Activated CD4-positive, alpha-beta T cell treated with anti-CD3 and anti-CD28 coated beads, Interleukin-2, amount 10 ng/mL, durations not matched to agents 24 days and 14 days (primary cell): ENCODE data around the gene ZNF556. TPM values are rescaled to one million over a fixed set of nuclear protein-coding genes. Genes with fewer than 3 reads are reported as not detected.
"Not testable (repeated sequence)": the region's sequence is repeated elsewhere in the genome, so short reads cannot be mapped to it uniquely, and the experiment has no call there.

Experiments
- DNase-seq: peaks from one replicate; pipeline ENCODE4 v3.0.0; 2022
- H3K27ac Mint-ChIP-seq: one replicate; pipeline ENCODE4 v1.8.0; 2022; ENCODE audit warnings: mild to moderate bottlenecking, mixed read lengths
- H3K27me3 Mint-ChIP-seq: one replicate; pipeline ENCODE4 v1.8.0; 2022; ENCODE audit warnings: mixed read lengths
- H3K36me3 Mint-ChIP-seq: one replicate; pipeline ENCODE4 v1.8.0; 2022; ENCODE audit warnings: low read depth, mild to moderate bottlenecking, mixed read lengths
- H3K4me1 Mint-ChIP-seq: one replicate; pipeline ENCODE4 v1.8.0; 2021; ENCODE audit warnings: mixed read lengths
- H3K4me3 Mint-ChIP-seq: one replicate; pipeline ENCODE4 v1.8.0; 2022; ENCODE audit warnings: mild to moderate bottlenecking, moderate library complexity, mixed read lengths
- H3K9me3 Mint-ChIP-seq: one replicate; pipeline ENCODE4 v1.8.0; 2021; ENCODE audit warnings: mixed read lengths
- intact Hi-C: fragments of 100-400 bp; cut with micrococcal nuclease; formaldehyde crosslinking; loops from one replicate; pipeline ENCODE4 v1.15.1; 2023
- total RNA-seq: library from RNA; stranded (reverse); gene quantifications from 2 replicates; pipeline ENCODE4 v1.2.3, GENCODE V29; 2022

Gene ZNF556
- total RNA-seq, 1 donor from 2014 or later = not detected

DNA sequence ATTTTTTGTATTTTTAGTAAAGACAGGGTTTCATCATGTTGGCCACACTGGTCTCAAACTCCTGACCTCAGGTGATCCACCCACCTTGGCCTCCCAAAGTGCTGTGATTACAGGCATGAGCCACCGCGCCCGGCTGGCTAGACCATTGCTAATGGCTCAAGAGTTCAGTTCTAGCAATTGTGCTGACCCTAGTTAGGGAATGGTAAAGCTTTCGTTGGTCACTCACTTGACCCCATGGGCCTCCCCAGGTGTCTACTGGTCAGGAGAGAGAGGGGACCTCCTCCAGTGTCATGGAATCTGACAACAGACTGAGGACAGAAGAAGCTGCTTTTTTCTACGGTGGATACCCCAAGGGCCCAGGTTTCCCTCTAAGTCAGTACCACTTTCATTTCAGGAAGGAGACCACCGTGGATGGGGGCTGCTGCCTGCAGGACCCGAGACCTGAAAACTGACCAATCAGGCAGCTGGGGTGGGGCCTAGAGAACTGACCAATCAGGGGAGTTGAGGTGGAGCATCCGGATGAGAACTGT is 575 bp upstream of the ZNF556 start:
- Mint-ChIP-seq H3K27ac (no peak overlapping the region), H3K4me1 (no peaks in the 10 kb centered on the region), H3K36me3 (no peaks in the 10 kb centered on the region), H3K4me3 (no peak overlapping the region), H3K9me3 (peaks cover 16% of the 10 kb centered on the region), H3K27me3 (no peaks in the 10 kb centered on the region)
- intact Hi-C loops = no loop called here
- no peak for DNase-seq

DNA sequence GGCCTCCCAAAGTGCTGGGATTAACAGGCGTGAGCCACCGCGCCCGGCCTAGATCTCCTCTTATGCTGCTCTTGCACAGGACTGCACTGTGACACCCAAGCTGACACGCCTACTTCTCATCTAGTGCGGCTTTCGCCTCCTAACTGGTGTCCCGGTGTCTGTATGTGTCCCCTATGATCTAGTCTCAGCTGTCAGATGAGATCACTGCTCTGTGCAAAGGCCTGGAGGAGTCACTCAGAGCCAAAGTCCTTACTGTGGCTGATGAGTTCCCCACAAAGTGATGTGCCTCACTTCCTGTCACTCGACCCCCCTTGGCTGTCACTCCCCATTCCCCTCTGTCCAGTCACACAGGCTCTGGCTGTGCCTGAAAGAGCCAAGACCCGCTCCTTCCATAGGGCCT is 2.5 kb downstream of the ZNF556 start:
- H3K9me3 Mint-ChIP-seq = peaks cover 8% of the 10 kb centered on the region
- H3K27me3 Mint-ChIP-seq = no peaks in the 10 kb centered on the region
- H3K36me3 Mint-ChIP-seq = no peaks in the 10 kb centered on the region
- no peak overlapping the region for H3K27ac Mint-ChIP-seq
- intact Hi-C loops = no loop called here
- H3K4me3 Mint-ChIP-seq = no peak overlapping the region
- H3K4me1 Mint-ChIP-seq = no peaks in the 10 kb centered on the region
- no peak for DNase-seq

DNA sequence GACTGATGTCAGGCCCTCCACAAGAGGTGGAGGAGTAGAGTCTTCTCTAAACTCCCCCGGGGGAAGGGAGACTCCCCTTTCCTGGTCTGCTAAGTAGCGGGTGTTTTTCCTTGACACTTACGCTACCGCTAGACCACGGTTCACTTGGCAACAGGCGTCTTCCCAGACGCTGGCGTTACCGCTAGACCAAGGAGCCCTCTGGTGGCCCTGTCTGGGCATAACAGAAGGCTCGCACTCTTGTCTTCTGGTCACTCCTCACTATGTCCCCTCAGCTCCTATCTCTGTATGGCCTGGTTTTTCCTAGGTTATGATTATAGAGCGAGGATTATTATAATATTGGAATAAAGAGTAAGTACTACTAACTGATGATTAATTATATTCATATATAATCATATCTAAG is 5.0 kb downstream of the ZNF556 start:
- H3K36me3 Mint-ChIP-seq, DNase-seq, intact Hi-C loops, H3K9me3 Mint-ChIP-seq, H3K27ac Mint-ChIP-seq, H3K4me1 Mint-ChIP-seq, H3K27me3 Mint-ChIP-seq, H3K4me3 Mint-ChIP-seq: not testable (repeated sequence)

DNA sequence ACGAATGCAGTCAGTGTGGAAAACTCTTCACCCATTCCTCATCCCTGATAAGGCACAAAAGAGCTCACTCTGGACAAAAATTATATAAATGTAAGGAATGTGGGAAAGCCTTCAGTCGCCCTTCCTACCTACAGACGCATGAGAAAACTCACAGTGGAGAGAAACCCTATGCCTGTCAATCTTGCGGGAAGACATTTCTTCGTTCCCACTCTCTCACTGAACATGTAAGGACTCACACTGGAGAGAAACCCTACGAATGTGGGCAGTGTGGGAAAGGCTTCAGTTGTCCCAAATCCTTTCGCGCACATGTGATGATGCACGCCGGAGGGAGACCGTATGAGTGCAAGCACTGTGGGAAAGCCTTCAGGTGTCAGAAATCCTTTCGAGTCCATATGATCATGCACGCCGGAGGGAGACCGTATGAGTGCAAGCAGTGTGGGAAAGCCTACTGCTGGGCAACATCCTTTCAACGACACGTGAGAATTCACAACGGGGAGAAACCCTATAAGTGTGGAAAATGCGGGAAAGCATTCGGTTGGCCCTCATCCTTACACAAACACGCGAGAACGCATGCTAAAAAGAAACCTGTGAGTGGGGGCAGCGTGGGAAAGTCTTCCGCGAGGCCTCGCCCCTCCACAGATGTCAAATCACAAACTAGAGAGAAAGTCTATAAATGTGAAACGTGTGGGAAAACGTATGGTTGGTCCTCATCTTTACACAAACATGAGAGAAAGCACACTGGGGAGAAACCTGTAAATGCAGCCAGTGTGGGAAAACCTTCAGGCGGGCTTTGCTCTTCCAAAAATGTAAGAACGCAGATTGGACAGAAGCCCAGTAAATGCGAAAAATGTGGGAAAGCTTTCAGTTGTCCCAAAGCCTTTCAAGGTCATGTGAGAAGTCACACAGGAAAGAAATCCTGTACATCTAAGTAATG is 10.5 kb downstream of the ZNF556 start:
- Mint-ChIP-seq H3K27me3 (no peaks in the 10 kb centered on the region), H3K4me3 (no peak overlapping the region), H3K9me3 (peaks cover 3% of the 10 kb centered on the region), H3K4me1 (no peaks in the 10 kb centered on the region), H3K36me3 (peaks cover 1% of the 10 kb centered on the region), H3K27ac (no peak overlapping the region)
- DNase-seq = no peak
- intact Hi-C loops = no loop called here

DNA sequence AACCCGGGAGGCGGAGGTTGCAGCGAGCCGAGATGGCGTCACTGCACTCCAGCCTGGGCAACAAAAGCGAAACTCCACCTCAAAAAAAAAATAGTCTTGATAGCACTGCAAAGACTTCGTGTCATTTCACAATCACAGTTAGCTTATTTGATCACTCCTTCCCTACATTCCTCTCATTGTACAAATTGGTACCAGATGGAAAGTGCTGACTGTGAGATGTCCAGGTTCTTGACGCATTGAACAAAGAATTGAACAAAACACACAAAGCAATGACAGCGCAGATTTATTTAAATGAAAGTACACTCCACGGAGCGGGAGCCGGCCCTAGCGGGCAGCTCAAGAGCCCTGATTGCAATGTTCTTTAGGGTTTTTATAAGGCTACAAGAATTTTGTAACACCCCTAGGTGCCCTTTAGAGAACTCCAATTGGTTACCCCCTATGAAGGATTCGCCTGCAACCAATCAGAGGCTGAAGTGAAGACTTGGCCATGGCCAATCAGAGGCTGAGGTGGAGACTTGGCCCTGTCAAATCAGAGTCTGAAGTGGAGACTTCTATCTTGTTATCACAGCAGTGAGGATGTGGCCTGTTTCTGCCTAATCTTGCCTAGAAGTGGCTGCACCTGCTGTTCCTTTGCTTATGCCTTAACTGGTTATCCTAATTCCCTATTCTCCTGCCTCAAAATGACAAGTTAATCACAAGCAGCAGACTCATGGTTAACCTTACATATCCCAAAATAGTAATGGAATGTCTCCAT is 16.7 kb downstream of the ZNF556 start:
- peaks cover 1% of the 10 kb centered on the region for H3K36me3 Mint-ChIP-seq
- intact Hi-C loops = no loop called here
- no peak overlapping the region for H3K27ac Mint-ChIP-seq
- H3K4me3 Mint-ChIP-seq = no peak overlapping the region
- H3K27me3 Mint-ChIP-seq = no peaks in the 10 kb centered on the region
- DNase-seq = no peak
- H3K9me3 Mint-ChIP-seq = peaks cover 6% of the 10 kb centered on the region
- H3K4me1 Mint-ChIP-seq = no peaks in the 10 kb centered on the region

DNA sequence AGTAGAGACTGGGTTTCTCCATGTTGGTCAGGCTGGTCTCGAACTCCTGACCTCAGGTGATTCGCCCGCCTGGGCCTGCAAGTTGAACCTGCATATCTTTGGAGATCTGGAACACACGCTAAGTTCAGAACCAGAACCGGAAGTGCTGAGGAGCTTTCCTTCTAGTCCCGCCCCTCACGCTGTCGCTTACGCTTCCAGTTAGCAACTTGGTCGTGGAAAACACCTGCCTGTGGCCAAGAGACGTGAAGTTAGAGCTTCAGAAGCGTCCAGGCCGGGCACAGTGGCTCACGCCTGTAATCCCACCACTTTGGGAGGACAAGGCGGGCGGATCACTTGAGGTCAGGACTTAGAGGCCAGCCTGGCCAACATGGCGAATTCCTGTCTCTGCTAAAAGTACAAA is 18.6 kb downstream of the ZNF556 start:
- Mint-ChIP-seq H3K27ac (no peak overlapping the region), H3K4me3 (no peak overlapping the region), H3K36me3 (no peaks in the 10 kb centered on the region), H3K4me1 (no peaks in the 10 kb centered on the region), H3K27me3 (no peaks in the 10 kb centered on the region), H3K9me3 (peaks cover 3% of the 10 kb centered on the region)
- intact Hi-C loops = no loop called here
- DNase-seq = no peak

DNA sequence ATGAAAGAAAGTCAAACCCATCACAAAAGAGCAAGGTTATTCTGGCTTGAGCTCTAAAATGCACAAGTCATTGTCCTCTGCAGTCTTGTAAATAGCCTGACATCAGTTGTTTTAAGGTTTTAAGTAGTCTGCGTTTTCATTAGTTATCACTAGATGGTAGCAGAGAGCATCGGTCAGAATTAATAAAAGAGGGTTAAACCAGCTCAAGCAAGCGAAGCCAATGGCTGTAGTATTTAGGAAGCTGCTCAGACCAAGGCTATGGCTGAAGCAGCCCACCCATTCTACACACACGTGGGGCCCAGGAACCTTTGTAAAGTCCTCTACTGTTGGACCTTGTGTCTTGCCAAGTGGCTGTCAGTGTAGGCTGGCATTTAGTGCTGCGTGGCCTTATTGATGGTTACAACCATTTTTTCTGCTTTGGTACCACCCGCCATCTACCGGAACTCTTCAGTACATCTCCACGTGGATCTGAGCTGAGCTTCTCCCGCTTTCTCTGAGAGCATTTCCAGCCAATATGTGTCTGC is 20.3 kb downstream of the ZNF556 start:
- H3K9me3 Mint-ChIP-seq = peaks cover 3% of the 10 kb centered on the region
- no peak overlapping the region for H3K4me3 Mint-ChIP-seq
- no peak overlapping the region for H3K27ac Mint-ChIP-seq
- H3K4me1 Mint-ChIP-seq = no peaks in the 10 kb centered on the region
- no peaks in the 10 kb centered on the region for H3K36me3 Mint-ChIP-seq
- intact Hi-C loops = loop anchor here (1.0 kb wide), 1 partner anchor 63 kb away; no protein-coding TSS in a partner anchor
- no peaks in the 10 kb centered on the region for H3K27me3 Mint-ChIP-seq
- DNase-seq = peak; percentile 57

DNA sequence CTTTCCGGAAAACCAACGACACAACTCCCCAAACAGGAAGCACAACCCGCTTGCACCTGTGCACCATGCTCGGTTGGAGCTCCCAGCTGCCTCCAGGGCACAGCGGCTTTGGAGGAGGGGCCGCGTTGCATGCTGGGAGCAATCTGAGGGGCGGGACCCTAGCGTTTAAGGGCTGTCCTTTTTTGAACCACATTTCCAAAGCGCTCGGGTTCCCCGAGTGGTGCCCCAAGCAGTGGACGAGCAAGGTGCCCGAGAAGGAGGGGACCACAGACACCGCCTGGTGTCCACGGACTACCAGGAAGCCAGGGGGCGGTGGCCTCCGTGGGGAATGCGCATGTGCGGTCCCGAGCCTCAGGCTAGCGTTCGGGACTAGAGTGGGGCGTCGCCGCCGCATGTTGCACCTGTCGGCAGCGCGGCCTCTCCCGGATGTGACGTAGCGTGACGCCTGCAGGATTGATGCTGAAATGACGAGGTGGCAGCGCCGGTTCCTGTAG is 21.6 kb downstream of the ZNF556 start:
- Mint-ChIP-seq H3K27ac (no peak overlapping the region), H3K4me3 (no peak overlapping the region), H3K4me1 (no peaks in the 10 kb centered on the region), H3K36me3 (no peaks in the 10 kb centered on the region), H3K27me3 (no peaks in the 10 kb centered on the region), H3K9me3 (peaks cover under 1% of the 10 kb centered on the region)
- no peak for DNase-seq
- intact Hi-C loops = no loop called here

DNA sequence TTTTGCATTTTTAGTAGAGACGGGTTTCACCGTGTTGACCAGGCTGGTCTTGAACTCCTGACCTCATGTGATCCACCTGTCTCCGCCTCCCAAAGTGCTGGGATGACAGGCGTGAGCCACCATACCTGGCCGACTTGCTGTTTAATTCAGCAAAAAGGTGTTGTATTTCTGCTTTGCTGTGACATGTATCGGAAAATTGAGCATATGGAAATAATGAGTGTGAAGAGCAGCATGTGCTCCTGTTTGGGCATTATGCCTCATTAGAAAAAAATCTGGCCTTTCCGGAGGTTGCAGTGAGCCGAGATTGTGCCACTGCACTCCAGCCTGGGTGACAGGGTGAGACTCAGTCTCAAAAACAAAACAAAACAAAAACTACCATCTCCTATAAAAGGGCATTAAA is 23.4 kb downstream of the ZNF556 start:
- DNase-seq, H3K36me3 Mint-ChIP-seq, H3K27ac Mint-ChIP-seq, H3K27me3 Mint-ChIP-seq, intact Hi-C loops, H3K4me1 Mint-ChIP-seq, H3K9me3 Mint-ChIP-seq, H3K4me3 Mint-ChIP-seq: not testable (repeated sequence)

DNA sequence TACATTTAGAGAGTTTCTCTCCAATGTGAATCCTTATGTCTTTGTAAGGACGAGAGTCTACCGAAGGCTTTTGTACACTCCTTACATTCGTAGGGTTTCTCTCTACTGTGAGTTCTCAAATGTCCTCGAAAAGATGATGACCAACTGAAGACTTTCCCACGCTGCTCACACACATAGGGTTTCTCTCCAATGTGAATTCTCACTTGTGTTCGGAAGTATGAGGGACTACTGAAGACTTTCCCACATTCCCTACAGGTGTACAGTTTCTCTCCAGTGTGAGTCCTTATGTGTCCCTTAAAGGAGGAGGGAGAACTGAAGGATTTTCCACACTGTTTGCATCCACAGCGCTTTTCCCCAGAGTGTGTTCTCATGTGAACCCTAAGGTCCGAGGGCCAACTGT is 29.6 kb downstream of the ZNF556 start:
- Mint-ChIP-seq H3K27ac (no peak overlapping the region), H3K27me3 (no peaks in the 10 kb centered on the region), H3K4me1 (peaks cover 5% of the 10 kb centered on the region), H3K36me3 (peaks cover 3% of the 10 kb centered on the region), H3K4me3 (no peak overlapping the region), H3K9me3 (no peaks in the 10 kb centered on the region)
- DNase-seq = no peak
- intact Hi-C loops = no loop called here

DNA sequence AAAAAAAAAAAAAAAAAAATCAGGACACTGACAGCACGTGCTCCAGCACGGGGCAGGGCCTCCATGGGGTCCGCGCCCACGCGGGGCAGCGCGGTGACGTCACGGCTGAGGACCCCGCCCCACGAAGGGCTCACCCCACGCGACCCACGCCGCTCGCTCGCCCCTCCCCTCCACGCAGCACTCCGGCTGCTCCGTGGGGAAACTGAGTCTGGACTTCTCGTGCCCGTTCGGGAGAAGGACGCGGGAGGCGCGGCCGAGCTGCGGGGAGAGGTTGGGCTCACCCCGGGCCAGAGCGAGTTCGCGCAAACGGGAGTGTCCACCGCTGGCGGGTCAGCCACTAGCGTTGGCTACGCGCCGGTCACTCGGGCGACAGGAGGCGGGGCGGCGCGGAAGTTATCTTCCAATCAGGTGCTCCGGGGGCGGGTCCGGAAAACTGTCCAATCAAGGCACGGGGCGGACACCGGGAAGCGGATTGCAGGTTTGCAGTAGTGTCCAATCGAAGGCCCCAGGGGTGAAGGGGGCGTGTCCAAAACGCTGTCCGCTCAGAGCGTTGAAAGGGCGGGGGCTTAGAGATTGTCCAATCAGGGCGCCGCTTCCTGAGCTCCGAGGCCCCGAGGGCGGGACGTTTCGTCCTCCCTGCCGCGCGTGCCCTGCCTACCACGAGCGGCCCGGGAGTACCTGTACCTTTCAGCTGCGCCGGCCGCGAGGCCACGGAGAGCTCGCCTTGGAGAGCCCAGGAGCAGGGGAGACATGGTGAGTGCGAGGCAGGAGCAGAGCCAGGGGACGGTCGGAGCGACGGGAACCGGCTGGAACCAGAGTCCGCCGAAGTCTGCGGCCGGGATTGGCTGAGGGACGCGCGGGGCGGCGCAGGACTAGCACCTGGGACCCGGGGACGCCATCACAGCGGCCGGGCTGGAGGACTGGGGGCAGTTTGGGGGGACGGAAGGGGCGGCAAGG is 33.4 kb downstream of the ZNF556 start, which contains the start of gene ZNF57:
ZNF57 (plus strand) TSS at position 633 of the 957 bp plus-strand sequence; CDS start at position 751, 118 bp downstream.
- no peaks in the 10 kb centered on the region for H3K9me3 Mint-ChIP-seq
- H3K27me3 Mint-ChIP-seq = no peaks in the 10 kb centered on the region
- DNase-seq = peak; percentile 97
- H3K4me3 Mint-ChIP-seq = peak within 1 kb of the TSS; percentile 92
- peak within 1 kb of the TSS; percentile 92 for H3K27ac Mint-ChIP-seq
- intact Hi-C loops = loop anchor here (1.0 to 2.0 kb wide), 2 partner anchors 45 to 60 kb away; partner anchors contain the start of gene ZNF555
- H3K36me3 Mint-ChIP-seq = peaks cover 3% of the 10 kb centered on the region
- H3K4me1 Mint-ChIP-seq = peaks cover 7% of the 10 kb centered on the region

DNA sequence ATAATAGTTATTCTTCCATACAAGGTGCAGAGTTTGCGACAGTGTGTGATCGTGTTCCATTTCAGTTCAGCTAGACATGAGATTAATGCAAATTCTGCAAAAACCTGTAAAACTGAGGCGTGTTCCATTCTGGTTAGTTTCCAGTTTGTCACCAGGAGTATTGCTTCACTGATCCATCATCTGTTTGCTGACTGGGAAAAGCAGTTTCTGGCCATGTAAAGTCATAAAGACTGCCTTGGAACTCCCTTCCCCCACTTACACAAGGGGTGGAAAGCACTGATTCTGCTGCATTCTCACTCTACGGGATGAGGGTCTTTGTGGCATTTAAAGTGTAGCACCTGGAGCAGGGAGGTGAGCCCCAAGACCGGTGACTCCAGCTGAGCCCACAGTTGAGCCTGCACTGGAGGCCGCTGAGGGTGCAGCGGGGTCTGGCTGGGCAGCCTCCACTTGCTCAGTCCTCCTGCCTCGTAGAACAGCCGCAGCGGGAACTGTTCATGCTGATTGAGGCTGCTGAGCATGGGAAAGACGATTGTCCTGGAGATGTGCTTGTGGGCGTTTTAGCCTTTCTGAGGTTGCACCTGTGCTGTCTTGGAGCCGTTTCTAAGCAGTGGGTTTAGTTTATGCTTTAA is 35.6 kb downstream of the ZNF556 start:
- no peaks in the 10 kb centered on the region for H3K9me3 Mint-ChIP-seq
- H3K27me3 Mint-ChIP-seq = no peaks in the 10 kb centered on the region
- intact Hi-C loops = no loop called here
- no peak for DNase-seq
- peaks cover 8% of the 10 kb centered on the region for H3K36me3 Mint-ChIP-seq
- no peak overlapping the region for H3K27ac Mint-ChIP-seq
- no peak overlapping the region for H3K4me3 Mint-ChIP-seq
- H3K4me1 Mint-ChIP-seq = peaks cover 7% of the 10 kb centered on the region
